ENCODE results near the gene GRK1. TPM values are rescaled to one million over a fixed set of nuclear protein-coding genes. Genes with fewer than 3 reads are reported as not detected.

The GRK1 gene
- total RNA-seq, 1 donor: not detected

GRCh38 chr13:113633485-113633873, 33.5 kb upstream of the GRK1 start:
- no peak overlapping the region for H3K4me3 ChIP-seq (ENCODE audit: low read depth, low read length)
- TF ChIP-seq CTCF (IDR thresholded peaks at IDR 0.05; ENCODE audit: insufficient read depth, low read depth, low read length): no peak
- DNase-seq (ENCODE audit: low read depth): no peak

DNA sequence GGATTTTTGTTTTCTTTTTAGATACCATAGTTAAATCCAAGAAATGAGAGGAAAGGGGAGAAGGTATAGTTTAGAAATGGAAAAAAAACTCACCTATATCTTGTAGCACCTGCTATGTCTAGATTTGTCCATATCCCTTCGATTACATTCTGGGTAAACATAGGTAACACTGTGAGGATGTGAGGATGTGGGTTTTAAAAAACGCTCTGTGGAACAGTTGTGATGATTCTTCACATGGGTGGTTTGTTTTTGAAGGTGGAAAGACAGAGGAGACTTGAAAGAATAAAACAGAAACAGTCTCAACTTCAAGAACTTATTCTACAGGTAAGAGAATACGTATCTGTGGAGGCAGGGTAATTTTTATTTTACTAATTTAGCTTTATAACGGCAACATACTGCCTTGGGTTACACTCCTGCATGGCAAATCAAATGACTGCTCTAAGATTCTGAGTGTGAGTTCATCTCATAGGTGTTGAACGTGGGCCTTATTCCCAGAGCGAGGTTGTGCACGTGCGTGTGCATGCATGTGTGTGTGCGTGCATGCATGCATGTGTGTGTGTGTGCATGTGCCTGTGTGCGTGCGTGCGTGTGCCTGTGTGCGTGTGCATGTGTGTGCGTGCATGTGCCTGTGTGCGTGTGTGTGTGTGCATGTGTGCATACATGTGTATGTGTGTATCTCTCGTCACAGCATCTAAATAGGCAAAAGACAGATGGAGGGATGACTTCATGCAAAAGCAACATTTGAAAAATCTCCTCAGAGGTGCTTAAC, 32.6 kb upstream of the GRK1 start:
- no peak for TF ChIP-seq CTCF (IDR thresholded peaks at IDR 0.05; ENCODE audit: insufficient read depth, low read depth, low read length)
- no peak overlapping the region for H3K4me3 ChIP-seq (ENCODE audit: low read depth, low read length)
- DNase-seq (ENCODE audit: low read depth): no peak

DNA sequence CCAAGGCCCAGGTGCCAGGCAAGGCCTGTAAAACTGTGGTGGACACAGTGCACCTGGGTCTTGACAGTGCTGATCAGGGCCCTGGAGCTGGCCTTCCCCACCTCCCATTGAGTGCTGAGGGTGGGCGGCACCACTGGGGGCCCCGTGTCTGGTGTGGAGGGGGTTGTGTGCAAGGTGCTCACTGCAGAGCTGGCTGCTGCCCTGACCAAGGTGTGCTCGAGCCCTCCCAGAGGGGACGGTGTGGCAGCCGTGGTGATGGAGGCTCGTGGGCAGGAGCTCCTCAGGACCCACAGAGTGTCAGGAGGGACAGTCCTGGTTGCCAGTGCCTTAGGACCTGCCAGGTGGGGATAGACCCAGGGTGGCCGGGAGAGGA, 32.0 kb upstream of the GRK1 start:
- DNase-seq (ENCODE audit: low read depth): no peak
- no peak overlapping the region for H3K4me3 ChIP-seq (ENCODE audit: low read depth, low read length)
- TF ChIP-seq CTCF (IDR thresholded peaks at IDR 0.05; ENCODE audit: insufficient read depth, low read depth, low read length): no peak

DNA sequence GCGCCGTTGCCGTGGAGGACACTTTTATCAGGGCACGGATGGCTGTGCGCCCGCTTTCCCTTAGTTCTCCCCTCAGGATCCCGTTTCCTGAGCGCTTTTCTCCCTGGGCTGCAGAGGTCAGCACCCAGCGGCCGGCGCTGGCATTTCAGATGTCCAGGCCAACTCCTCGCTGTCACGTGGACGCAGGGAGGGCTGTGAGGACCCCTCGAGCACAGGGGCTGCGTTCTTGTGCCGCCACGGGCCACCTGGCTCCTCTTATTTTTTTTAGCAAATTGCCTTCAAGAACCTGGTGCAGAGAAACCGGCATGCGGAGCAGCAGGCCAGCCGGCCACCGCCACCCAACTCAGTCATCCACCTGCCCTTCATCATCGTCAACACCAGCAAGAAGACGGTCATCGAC, 31.3 kb upstream of the GRK1 start:
- TF ChIP-seq CTCF (IDR thresholded peaks at IDR 0.05; ENCODE audit: insufficient read depth, low read depth, low read length): no peak
- DNase-seq (ENCODE audit: low read depth): no peak
- no peak overlapping the region for H3K4me3 ChIP-seq (ENCODE audit: low read depth, low read length)

- H3K4me3 ChIP-seq (ENCODE audit: low read depth, low read length): no peak overlapping the region
- DNase-seq (ENCODE audit: low read depth): no peak
- no peak for TF ChIP-seq CTCF (IDR thresholded peaks at IDR 0.05; ENCODE audit: insufficient read depth, low read depth, low read length)
These were observed 30.6 kb upstream of the GRK1 start for GRCh38 chr13:113636266-113636963.

- TF ChIP-seq CTCF (IDR thresholded peaks at IDR 0.05; ENCODE audit: insufficient read depth, low read depth, low read length): no peak
- no peak overlapping the region for H3K4me3 ChIP-seq (ENCODE audit: low read depth, low read length)
- no peak for DNase-seq (ENCODE audit: low read depth)
These were observed 29.5 kb upstream of the GRK1 start for GRCh38 chr13:113637262-113638160.
